Osteocyte (in vitro differentiated cells): ENCODE data around the gene MTHFD1L. TPM values are rescaled to one million over a fixed set of nuclear protein-coding genes. Genes with fewer than 3 reads are reported as not detected.
A peak's percentile ranks its signal among the peaks of the same experiment; 100 is the strongest.
"Not testable (repeated sequence)": the region's sequence is repeated elsewhere in the genome, so short reads cannot be mapped to it uniquely, and the experiment has no call there.

Source experiments
- DNase-seq: peaks from one replicate; pipeline ENCODE4 v3.0.0; 2021; ENCODE audit warnings: mixed read lengths; ENCODE audit not compliant: unreplicated experiment; ENCODE audit errors: extremely low spot score
- H3K27ac Mint-ChIP-seq: one replicate; pipeline ENCODE4 v1.8.0; 2021; ENCODE audit warnings: mild to moderate bottlenecking, mixed read lengths; ENCODE audit not compliant: unreplicated experiment
- H3K27me3 Mint-ChIP-seq: one replicate; pipeline ENCODE4 v1.8.0; 2021; ENCODE audit warnings: mixed read lengths; ENCODE audit not compliant: unreplicated experiment
- H3K36me3 Mint-ChIP-seq: one replicate; pipeline ENCODE4 v1.8.0; 2021; ENCODE audit warnings: mixed read lengths; ENCODE audit not compliant: unreplicated experiment
- H3K4me1 Mint-ChIP-seq: one replicate; pipeline ENCODE4 v1.8.0; 2021; ENCODE audit warnings: mixed read lengths; ENCODE audit not compliant: unreplicated experiment
- H3K4me3 Mint-ChIP-seq: one replicate; pipeline ENCODE4 v1.8.0; 2021; ENCODE audit warnings: mild to moderate bottlenecking, moderate library complexity, mixed read lengths; ENCODE audit not compliant: unreplicated experiment
- H3K9me3 Mint-ChIP-seq: one replicate; pipeline ENCODE4 v1.8.0; 2021; ENCODE audit warnings: mixed read lengths; ENCODE audit not compliant: unreplicated experiment
- CTCF ChIP-seq: fragments of 200-600 bp; sonication (generic); IDR thresholded peaks from 2 replicates; pipeline ENCODE4 v1.5.0; 2021; ENCODE audit warnings: antibody characterized with exemption, mild to moderate bottlenecking, moderate library complexity
- total RNA-seq: library from RNA; stranded (reverse); gene quantifications from 2 replicates; pipeline ENCODE4 v1.2.1, GENCODE V29; 2021

MTHFD1L gene
- total RNA-seq, 1 donor from 2014 or later: 63.2 TPM

DNA sequence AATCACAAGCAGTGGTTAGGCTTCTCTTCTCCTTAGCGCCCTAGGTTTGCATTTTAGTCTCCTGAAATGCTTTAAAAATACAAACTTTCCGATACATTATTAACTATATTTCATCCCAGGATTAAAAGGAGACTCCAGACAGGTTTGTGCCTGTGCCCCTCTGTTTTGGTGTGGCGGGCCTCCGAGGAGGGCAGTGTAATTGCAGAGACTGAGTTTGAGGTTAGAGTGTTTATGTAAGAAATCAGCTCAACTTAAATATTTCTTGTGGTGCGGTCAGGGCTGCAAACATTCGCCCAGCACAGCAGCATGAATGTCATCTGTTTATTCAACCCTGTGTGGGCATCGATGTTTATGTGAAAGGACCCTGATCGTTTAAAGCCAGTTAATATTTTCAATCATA, 243.9 kb downstream of the MTHFD1L start:
- H3K4me3 Mint-ChIP-seq: no peak overlapping the region
- H3K27me3 Mint-ChIP-seq: no peaks in the 10 kb centered on the region
- peaks cover 27% of the 10 kb centered on the region for H3K4me1 Mint-ChIP-seq
- no peak for DNase-seq
- no peaks in the 10 kb centered on the region for H3K9me3 Mint-ChIP-seq
- H3K27ac Mint-ChIP-seq: peak overlapping the region; percentile 83
- TF ChIP-seq CTCF: no peak
- H3K36me3 Mint-ChIP-seq: no peaks in the 10 kb centered on the region

- Mint-ChIP-seq H3K4me1 (peaks cover 27% of the 10 kb centered on the region), H3K27ac (peak overlapping the region; percentile 83)
These were observed 244.5 kb downstream of the MTHFD1L start for GRCh38 chr6:151109869-151110575.

DNA sequence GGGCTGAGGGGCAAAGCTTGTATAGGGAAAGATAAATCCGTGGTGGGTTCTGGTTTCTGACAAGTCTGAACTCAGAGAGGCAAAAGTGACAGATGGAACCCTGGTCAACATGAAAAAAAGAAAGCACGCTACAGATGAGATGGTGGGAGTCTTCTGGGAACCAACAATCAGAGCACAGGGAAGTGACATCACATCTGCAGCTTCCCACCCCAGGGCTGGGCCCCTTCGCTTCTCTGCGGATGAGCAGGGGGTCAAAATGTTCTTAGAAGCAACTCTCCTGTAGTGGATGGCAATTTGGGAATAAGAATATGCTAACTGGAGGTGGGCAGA, 245.0 kb downstream of the MTHFD1L start:
- H3K27ac Mint-ChIP-seq: no peak overlapping the region
- no peak for DNase-seq
- peaks cover 27% of the 10 kb centered on the region for H3K4me1 Mint-ChIP-seq
- H3K4me3 Mint-ChIP-seq: no peak overlapping the region
- no peak for TF ChIP-seq CTCF
- H3K27me3 Mint-ChIP-seq: no peaks in the 10 kb centered on the region
- H3K36me3 Mint-ChIP-seq: no peaks in the 10 kb centered on the region
- no peaks in the 10 kb centered on the region for H3K9me3 Mint-ChIP-seq

More at GRCh38 chr6:151109869-151110575, 244.5 kb downstream of the MTHFD1L start:
- Mint-ChIP-seq H3K4me3 (no peak overlapping the region), H3K9me3 (no peaks in the 10 kb centered on the region), H3K27me3 (no peaks in the 10 kb centered on the region), H3K36me3 (no peaks in the 10 kb centered on the region)
- no peak for DNase-seq
- no peak for TF ChIP-seq CTCF

DNA sequence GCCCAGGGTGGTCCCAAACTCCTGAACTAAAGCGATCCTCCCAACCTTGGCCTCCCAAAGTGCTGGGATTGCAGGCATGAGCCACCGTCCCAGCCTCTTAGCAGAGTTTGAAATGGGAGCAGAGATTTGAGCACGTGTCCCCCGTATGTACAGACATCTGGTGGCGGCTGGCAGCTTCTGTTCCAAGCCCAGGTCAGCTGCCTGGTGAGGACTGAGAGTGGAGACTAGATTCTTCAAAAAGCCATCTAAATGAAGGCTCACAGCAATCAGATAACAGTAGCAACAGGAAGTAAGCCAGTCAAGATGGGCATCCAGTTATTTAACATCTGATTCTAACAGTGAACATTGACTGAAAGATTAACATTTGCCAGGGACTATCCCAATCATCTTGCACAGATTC, 246.2 kb downstream of the MTHFD1L start:
- H3K27ac Mint-ChIP-seq: no peak overlapping the region
- DNase-seq: no peak
- H3K9me3 Mint-ChIP-seq: no peaks in the 10 kb centered on the region

DNA sequence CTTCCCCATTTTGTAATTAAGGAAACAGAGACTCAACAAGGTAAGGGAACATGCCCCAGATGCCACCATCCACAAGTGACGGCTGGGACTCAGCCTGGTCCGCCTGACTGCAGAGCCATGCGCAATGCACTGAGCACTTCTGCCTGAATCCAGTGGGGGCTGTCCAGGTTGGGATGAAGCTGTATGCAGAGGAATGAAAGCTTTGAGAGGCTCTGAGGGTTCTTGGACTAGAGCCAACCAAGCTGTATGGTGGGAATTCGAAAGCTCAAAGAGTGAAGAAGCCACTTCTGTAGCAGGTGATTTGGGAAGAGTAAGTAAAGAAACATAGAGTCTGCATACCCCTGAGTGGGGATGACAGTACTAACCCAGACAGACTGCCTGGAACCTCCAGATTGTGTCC, 246.6 kb downstream of the MTHFD1L start:
- H3K4me3 Mint-ChIP-seq: no peak overlapping the region
- H3K27me3 Mint-ChIP-seq: no peaks in the 10 kb centered on the region
- no peak for DNase-seq
- peaks cover 27% of the 10 kb centered on the region for H3K4me1 Mint-ChIP-seq
- H3K27ac Mint-ChIP-seq: no peak overlapping the region
- H3K9me3 Mint-ChIP-seq: no peaks in the 10 kb centered on the region
- no peak for TF ChIP-seq CTCF
- H3K36me3 Mint-ChIP-seq: no peaks in the 10 kb centered on the region

More for the DNA sequence above, 246.2 kb downstream of the MTHFD1L start:
- no peaks in the 10 kb centered on the region for H3K36me3 Mint-ChIP-seq
- H3K27me3 Mint-ChIP-seq: no peaks in the 10 kb centered on the region
- no peak for TF ChIP-seq CTCF
- H3K4me1 Mint-ChIP-seq: peaks cover 27% of the 10 kb centered on the region
- no peak overlapping the region for H3K4me3 Mint-ChIP-seq

DNA sequence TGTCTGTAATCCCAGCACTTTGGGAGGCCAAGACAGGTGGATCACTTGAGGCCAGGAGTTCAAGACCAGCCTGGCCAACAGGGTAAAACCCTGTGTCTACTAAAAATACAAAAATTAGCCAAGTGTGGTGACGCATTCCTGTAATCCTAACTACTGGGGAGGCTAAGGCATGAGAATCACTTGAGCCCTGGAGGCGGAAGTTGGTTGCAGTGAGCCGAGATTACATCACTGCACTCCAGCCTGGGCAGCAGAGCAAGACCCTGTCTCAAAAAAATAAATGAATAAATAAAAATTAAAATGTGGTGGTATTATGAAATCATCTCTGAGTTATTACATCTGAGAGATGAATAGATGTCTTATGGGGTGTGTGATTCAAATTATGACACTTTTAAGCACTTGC, 247.4 kb downstream of the MTHFD1L start:
- DNase-seq, H3K27me3 Mint-ChIP-seq, H3K27ac Mint-ChIP-seq, H3K9me3 Mint-ChIP-seq, H3K4me3 Mint-ChIP-seq, H3K36me3 Mint-ChIP-seq: not testable (repeated sequence)
- peaks cover 26% of the 10 kb centered on the region for H3K4me1 Mint-ChIP-seq
